HEK293 (cell line): ENCODE measurements around the gene RCAN2.

ENCODE experiments used
- CTCF ChIA-PET: fragments of 350-600 bp; formaldehyde crosslinking; extraction: SDS; loops from one replicate; lab custom pipeline; 2021; ENCODE audit warnings: antibody characterized with exemption; lab: Yijun Ruan, JAX
- POLR2A ChIA-PET: fragments of 300-600 bp; formaldehyde crosslinking; extraction: SDS; loops from one replicate; lab custom pipeline; 2020; ENCODE audit warnings: antibody characterized with exemption, inconsistent platforms; lab: Yijun Ruan, JAX
- H3K27ac ChIP-seq: fragments of 200-500 bp; sonication (Bioruptor generic); 2 replicates; pipeline ENCODE4 v1.5.1; 2014; ENCODE audit warnings: low read depth, low read length, control low read depth, inconsistent platforms; ENCODE audit errors: extremely low read depth
- H3K36me3 ChIP-seq, 2 experiments: fragments of 200-500 bp in 1 of 2; sonication (Bioruptor generic) in 1 of 2; 1 replicate in 1 of 2; 2 replicates in 1 of 2; pipeline ENCODE4 v1.5.1; 2014 to 2017; ENCODE audit warnings: inconsistent platforms in 2 of 2, low read length in 2 of 2; ENCODE audit not compliant: control insufficient read depth in 2 of 2, insufficient read depth in 1 of 2
- H3K4me1 ChIP-seq: fragments of 200-500 bp; sonication (Bioruptor generic); 2 replicates; pipeline ENCODE4 v1.5.1; 2014; ENCODE audit warnings: mild to moderate bottlenecking, low read length, inconsistent platforms; ENCODE audit not compliant: control insufficient read depth, insufficient read depth
- H3K4me3 ChIP-seq: 2 replicates; pipeline ENCODE4 v1.5.1; 2011; ENCODE audit warnings: low read depth, mild to moderate bottlenecking, control low read depth, low read length, moderate library complexity
- H3K9me3 ChIP-seq: fragments of 200-500 bp; sonication (Bioruptor generic); 2 replicates; pipeline ENCODE4 v1.5.1; 2014; ENCODE audit warnings: low read depth, low read length, inconsistent platforms; ENCODE audit not compliant: control insufficient read depth, insufficient read depth
- EGR2 ChIP-seq: fragments of 450-650 bp; formaldehyde crosslinking; IDR thresholded peaks from 2 replicates; pipeline ENCODE4 v1.5.1; 2016; ENCODE audit warnings: low read depth, missing biosample characterization, missing genetic modification characterization
- GLI2 ChIP-seq: fragments of 450-650 bp; formaldehyde crosslinking; IDR thresholded peaks from 2 replicates; pipeline ENCODE4; 2017; ENCODE audit warnings: missing biosample characterization, missing genetic modification characterization, low read depth, borderline replicate concordance
- SCRT1 ChIP-seq: fragments of 450-650 bp; formaldehyde crosslinking; IDR thresholded peaks from 2 replicates; pipeline ENCODE4 v1.5.1; 2016; ENCODE audit warnings: missing biosample characterization, missing genetic modification characterization, borderline replicate concordance
- ZBTB17 ChIP-seq: fragments of 450-650 bp; formaldehyde crosslinking; IDR thresholded peaks from 2 replicates; pipeline ENCODE4 v1.5.1; 2016; ENCODE audit warnings: missing biosample characterization, missing genetic modification characterization
- ZEB2 ChIP-seq: fragments of 450-650 bp; formaldehyde crosslinking; IDR thresholded peaks from 2 replicates; pipeline ENCODE4 v1.5.1; 2016; ENCODE audit warnings: missing biosample characterization, missing genetic modification characterization
- ZFP69B ChIP-seq: fragments of 450-650 bp; formaldehyde crosslinking; IDR thresholded peaks from 2 replicates; pipeline ENCODE4 v1.5.1; 2016; ENCODE audit warnings: missing biosample characterization, missing genetic modification characterization
- ZNF214 ChIP-seq: fragments of 450-650 bp; formaldehyde crosslinking; IDR thresholded peaks from 2 replicates; pipeline ENCODE4 v1.5.1; 2017; ENCODE audit warnings: missing biosample characterization, mild to moderate bottlenecking, missing genetic modification characterization, borderline replicate concordance
- ZNF221 ChIP-seq: fragments of 450-650 bp; formaldehyde crosslinking; IDR thresholded peaks from 2 replicates; pipeline ENCODE4 v1.5.1; 2017; ENCODE audit warnings: missing biosample characterization, missing genetic modification characterization, borderline replicate concordance
- ZNF292 ChIP-seq: fragments of 450-650 bp; formaldehyde crosslinking; IDR thresholded peaks from 2 replicates; pipeline ENCODE4 v1.5.1; 2016; ENCODE audit warnings: low read depth, missing biosample characterization, missing genetic modification characterization, borderline replicate concordance
- ZNF366 ChIP-seq: fragments of 450-650 bp; formaldehyde crosslinking; conservative IDR thresholded peaks from 2 replicates; pipeline ENCODE4 v1.5.1; 2016; ENCODE audit warnings: missing biosample characterization, missing genetic modification characterization
- ZNF610 ChIP-seq: fragments of 450-650 bp; formaldehyde crosslinking; IDR thresholded peaks from 2 replicates; pipeline ENCODE4 v1.5.1; 2016; ENCODE audit warnings: missing biosample characterization, missing genetic modification characterization, borderline replicate concordance
- ZNF629 ChIP-seq: fragments of 450-650 bp; formaldehyde crosslinking; IDR thresholded peaks from 2 replicates; pipeline ENCODE4 v1.5.1; 2017; ENCODE audit warnings: missing biosample characterization, missing genetic modification characterization
- ZNF670 ChIP-seq: fragments of 450-650 bp; formaldehyde crosslinking; IDR thresholded peaks from 2 replicates; pipeline ENCODE4 v1.5.1; 2016; ENCODE audit warnings: missing biosample characterization, missing genetic modification characterization, low read depth
- ZNF677 ChIP-seq: fragments of 450-650 bp; IDR thresholded peaks from 2 replicates; pipeline ENCODE4 v1.5.0; 2018; ENCODE audit warnings: missing biosample characterization, mild to moderate bottlenecking, missing genetic modification characterization, moderate library complexity
- TF ChIP-seq, protein P1 (sequence below): fragments of 450-650 bp; formaldehyde crosslinking; IDR thresholded peaks from 2 replicates; pipeline ENCODE4 v1.5.1; 2016; ENCODE audit warnings: missing biosample characterization, missing genetic modification characterization
- TF ChIP-seq, protein P2 (sequence below): fragments of 450-650 bp; formaldehyde crosslinking; IDR thresholded peaks from 2 replicates; pipeline ENCODE4 v1.5.1; 2016; ENCODE audit warnings: missing biosample characterization, missing genetic modification characterization
- TF ChIP-seq, protein P3 (sequence below): fragments of 450-650 bp; formaldehyde crosslinking; IDR thresholded peaks from 2 replicates; pipeline ENCODE4 v1.5.1; 2016; ENCODE audit warnings: missing biosample characterization, missing genetic modification characterization
- TF ChIP-seq, protein P4 (sequence below): fragments of 450-650 bp; formaldehyde crosslinking; IDR thresholded peaks from 2 replicates; pipeline ENCODE4 v1.5.1; 2016; ENCODE audit warnings: missing biosample characterization, missing genetic modification characterization, borderline replicate concordance
- TF ChIP-seq, protein P5 (sequence below): fragments of 450-650 bp; formaldehyde crosslinking; IDR thresholded peaks from 2 replicates; pipeline ENCODE4 v1.5.1; 2016; ENCODE audit warnings: missing biosample characterization, missing genetic modification characterization

The RCAN2 gene

DNA sequence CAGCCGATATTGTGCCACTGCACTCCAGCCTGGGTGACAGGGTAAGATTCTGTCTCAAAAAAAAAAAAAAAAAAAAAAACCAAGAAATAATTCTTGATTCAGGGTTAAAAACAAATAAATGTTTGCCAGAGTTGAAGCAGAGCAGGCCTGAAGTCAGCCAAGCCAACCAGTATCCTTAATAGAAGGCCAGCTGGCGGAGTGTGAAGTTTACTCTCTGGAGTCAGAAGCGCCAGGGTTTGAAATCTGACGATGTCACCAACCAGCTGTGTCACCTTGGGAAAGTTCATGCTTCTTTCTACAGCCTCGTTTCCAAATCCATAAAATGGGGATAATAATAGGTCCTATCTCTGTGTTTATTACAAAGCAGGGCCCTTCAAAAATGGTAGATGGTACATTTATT, 247.5 kb downstream of the RCAN2 start:
- H3K36me3 ChIP-seq, result no peaks in the 10 kb centered on the region
- H3K4me1 ChIP-seq, result no peaks in the 10 kb centered on the region
- CTCF ChIA-PET, result interaction anchor here (0.9 kb wide), 2 partner anchors 23 to 154 kb away, joined by 3 to 4 read pairs; no protein-coding TSS in a partner anchor
- POLR2A ChIA-PET, result no interaction called here
- TF ChIP-seq ZNF610 (no peak), ZBTB17 (tag by site-specific recombination) (no peak), ZNF366 (no peak), GLI2 (tag by site-specific recombination) (no peak), ZEB2 (tag by site-specific recombination) (no peak), EGR2 (no peak), ZNF221 (tag by site-specific recombination) (no peak), ZNF677 (tag by site-specific recombination) (no peak), ZNF214 (tag by site-specific recombination) (no peak), ZNF670 (no peak), ZFP69B (no peak), SCRT1 (tag by site-specific recombination) (no peak), ZNF629 (tag by site-specific recombination) (no peak), ZNF292 (no peak)
- TF ChIP-seq, protein P1, sequence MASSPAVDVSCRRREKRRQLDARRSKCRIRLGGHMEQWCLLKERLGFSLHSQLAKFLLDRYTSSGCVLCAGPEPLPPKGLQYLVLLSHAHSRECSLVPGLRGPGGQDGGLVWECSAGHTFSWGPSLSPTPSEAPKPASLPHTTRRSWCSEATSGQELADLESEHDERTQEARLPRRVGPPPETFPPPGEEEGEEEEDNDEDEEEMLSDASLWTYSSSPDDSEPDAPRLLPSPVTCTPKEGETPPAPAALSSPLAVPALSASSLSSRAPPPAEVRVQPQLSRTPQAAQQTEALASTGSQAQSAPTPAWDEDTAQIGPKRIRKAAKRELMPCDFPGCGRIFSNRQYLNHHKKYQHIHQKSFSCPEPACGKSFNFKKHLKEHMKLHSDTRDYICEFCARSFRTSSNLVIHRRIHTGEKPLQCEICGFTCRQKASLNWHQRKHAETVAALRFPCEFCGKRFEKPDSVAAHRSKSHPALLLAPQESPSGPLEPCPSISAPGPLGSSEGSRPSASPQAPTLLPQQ, result no peak
- TF ChIP-seq, protein P2, sequence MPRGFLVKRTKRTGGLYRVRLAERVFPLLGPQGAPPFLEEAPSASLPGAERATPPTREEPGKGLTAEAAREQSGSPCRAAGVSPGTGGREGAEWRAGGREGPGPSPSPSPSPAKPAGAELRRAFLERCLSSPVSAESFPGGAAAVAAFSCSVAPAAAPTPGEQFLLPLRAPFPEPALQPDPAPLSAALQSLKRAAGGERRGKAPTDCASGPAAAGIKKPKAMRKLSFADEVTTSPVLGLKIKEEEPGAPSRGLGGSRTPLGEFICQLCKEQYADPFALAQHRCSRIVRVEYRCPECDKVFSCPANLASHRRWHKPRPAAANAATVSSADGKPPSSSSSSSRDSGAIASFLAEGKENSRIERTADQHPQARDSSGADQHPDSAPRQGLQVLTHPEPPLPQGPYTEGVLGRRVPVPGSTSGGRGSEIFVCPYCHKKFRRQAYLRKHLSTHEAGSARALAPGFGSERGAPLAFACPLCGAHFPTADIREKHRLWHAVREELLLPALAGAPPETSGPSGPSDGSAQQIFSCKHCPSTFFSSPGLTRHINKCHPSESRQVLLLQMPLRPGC (tag by site-specific recombination), result no peak
- TF ChIP-seq, protein P3, sequence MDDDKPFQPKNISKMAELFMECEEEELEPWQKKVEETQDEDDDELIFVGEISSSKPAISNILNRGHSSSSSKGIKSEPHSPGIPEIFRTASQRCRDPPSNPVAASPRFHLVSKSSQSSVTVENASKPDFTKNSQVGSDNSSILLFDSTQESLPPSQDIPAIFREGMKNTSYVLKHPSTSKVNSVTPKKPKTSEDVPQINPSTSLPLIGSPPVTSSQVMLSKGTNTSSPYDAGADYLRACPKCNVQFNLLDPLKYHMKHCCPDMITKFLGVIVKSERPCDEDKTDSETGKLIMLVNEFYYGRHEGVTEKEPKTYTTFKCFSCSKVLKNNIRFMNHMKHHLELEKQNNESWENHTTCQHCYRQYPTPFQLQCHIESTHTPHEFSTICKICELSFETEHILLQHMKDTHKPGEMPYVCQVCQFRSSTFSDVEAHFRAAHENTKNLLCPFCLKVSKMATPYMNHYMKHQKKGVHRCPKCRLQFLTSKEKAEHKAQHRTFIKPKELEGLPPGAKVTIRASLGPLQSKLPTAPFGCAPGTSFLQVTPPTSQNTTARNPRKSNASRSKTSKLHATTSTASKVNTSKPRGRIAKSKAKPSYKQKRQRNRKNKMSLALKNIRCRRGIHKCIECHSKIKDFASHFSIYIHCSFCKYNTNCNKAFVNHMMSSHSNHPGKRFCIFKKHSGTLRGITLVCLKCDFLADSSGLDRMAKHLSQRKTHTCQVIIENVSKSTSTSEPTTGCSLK, result no peak
- TF ChIP-seq, protein P4, sequence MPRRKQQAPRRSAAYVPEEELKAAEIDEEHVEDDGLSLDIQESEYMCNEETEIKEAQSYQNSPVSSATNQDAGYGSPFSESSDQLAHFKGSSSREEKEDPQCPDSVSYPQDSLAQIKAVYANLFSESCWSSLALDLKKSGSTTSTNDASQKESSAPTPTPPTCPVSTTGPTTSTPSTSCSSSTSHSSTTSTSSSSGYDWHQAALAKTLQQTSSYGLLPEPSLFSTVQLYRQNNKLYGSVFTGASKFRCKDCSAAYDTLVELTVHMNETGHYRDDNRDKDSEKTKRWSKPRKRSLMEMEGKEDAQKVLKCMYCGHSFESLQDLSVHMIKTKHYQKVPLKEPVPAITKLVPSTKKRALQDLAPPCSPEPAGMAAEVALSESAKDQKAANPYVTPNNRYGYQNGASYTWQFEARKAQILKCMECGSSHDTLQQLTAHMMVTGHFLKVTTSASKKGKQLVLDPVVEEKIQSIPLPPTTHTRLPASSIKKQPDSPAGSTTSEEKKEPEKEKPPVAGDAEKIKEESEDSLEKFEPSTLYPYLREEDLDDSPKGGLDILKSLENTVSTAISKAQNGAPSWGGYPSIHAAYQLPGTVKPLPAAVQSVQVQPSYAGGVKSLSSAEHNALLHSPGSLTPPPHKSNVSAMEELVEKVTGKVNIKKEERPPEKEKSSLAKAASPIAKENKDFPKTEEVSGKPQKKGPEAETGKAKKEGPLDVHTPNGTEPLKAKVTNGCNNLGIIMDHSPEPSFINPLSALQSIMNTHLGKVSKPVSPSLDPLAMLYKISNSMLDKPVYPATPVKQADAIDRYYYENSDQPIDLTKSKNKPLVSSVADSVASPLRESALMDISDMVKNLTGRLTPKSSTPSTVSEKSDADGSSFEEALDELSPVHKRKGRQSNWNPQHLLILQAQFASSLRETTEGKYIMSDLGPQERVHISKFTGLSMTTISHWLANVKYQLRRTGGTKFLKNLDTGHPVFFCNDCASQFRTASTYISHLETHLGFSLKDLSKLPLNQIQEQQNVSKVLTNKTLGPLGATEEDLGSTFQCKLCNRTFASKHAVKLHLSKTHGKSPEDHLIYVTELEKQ (tag by site-specific recombination), result no peak
- TF ChIP-seq, protein P5, sequence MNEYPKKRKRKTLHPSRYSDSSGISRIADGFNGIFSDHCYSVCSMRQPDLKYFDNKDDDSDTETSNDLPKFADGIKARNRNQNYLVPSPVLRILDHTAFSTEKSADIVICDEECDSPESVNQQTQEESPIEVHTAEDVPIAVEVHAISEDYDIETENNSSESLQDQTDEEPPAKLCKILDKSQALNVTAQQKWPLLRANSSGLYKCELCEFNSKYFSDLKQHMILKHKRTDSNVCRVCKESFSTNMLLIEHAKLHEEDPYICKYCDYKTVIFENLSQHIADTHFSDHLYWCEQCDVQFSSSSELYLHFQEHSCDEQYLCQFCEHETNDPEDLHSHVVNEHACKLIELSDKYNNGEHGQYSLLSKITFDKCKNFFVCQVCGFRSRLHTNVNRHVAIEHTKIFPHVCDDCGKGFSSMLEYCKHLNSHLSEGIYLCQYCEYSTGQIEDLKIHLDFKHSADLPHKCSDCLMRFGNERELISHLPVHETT (tag by site-specific recombination), result no peak
- no peaks in the 10 kb centered on the region for H3K9me3 ChIP-seq
- no peak overlapping the region for H3K27ac ChIP-seq
- H3K4me3 ChIP-seq, result no peak overlapping the region
